ENCODE measurements around the gene PAIP2. TPM values are rescaled to one million over a fixed set of nuclear protein-coding genes. Genes with fewer than 3 reads are reported as not detected.
A peak's percentile ranks its signal among the peaks of the same experiment; 100 is the strongest.

The PAIP2 gene
- total and polyA plus RNA-seq, 3 donors from 2014 or later, result 142 to 297 (median 150) TPM

DNA sequence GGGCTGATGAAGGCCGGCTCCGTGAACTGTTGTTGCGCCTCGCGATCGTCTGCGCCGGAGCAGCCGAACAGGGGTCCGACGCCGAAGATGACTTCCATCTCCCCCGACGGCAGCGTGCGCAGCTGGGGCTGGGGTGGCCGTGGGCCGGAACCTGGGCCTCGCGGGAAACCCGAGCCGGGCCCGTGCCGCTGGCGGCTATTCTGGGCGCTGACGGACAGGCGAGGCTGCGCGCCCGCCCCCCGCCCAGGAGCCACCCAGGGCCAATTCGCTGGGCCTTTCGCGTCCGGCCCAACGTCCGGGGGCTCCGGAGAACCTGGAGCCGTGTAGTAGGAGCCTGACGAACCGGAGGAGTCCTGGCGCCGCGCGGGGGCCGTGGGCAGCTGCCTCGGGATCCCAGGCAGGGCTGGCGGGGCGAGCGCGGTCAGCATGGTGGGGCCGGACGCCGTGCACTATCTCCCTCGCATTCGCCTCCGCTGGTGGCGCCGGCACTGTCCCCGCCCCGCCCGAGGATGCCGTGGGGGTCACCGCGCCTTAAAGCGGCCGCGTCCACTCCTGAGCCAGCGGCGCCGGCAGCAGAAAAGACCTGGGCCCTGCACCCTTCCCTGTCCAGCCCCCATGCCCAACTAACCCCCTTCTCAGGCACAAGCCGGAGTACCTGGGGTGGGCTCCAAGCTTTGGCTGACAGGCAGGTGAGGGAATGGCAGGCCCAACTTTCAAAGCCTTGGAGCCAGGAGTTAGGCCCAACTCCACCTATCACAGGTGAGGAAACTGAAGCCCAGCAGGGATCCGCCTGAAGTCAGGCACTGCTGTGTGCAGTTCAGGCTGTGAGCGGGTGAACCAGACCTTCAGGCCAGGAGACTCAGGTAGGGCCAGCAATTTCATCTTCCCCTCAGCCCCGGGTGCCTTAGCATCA is 53.3 kb downstream of the PAIP2 start, which contains the start of gene PROB1:
PROB1 (minus strand) TSS at position 451 of the 913 bp plus-strand sequence; CDS start at position 428, 23 bp downstream.
- H3K4me1 ChIP-seq, result peaks cover 8% of the 10 kb centered on the region
- H3K9me3 ChIP-seq, result no peaks in the 10 kb centered on the region
- no peak for DNase-seq
- H3K36me3 ChIP-seq (ENCODE audit: low read depth, missing control alignments), result no peaks in the 10 kb centered on the region
- peak within 1 kb of the TSS in 1 of 2 donors; percentile 78 for H3K27ac ChIP-seq
- 29 to 50% methylated on average over 1 to 64 of the region's 76 CpGs for WGBS, 2 donors
- TF ChIP-seq POLR2A (IDR thresholded peaks at IDR 0.05), result no peak
- TF ChIP-seq, protein P1, sequence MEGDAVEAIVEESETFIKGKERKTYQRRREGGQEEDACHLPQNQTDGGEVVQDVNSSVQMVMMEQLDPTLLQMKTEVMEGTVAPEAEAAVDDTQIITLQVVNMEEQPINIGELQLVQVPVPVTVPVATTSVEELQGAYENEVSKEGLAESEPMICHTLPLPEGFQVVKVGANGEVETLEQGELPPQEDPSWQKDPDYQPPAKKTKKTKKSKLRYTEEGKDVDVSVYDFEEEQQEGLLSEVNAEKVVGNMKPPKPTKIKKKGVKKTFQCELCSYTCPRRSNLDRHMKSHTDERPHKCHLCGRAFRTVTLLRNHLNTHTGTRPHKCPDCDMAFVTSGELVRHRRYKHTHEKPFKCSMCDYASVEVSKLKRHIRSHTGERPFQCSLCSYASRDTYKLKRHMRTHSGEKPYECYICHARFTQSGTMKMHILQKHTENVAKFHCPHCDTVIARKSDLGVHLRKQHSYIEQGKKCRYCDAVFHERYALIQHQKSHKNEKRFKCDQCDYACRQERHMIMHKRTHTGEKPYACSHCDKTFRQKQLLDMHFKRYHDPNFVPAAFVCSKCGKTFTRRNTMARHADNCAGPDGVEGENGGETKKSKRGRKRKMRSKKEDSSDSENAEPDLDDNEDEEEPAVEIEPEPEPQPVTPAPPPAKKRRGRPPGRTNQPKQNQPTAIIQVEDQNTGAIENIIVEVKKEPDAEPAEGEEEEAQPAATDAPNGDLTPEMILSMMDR (IDR thresholded peaks at IDR 0.05), result no peak
- H3K4me3 ChIP-seq, result peak within 1 kb of the TSS; percentile 55 to 59
- intact Hi-C loops (cut with DNase I; ENCODE audit: low total_unique reads), result no loop called here
- H3K27me3 ChIP-seq, result no peaks in the 10 kb centered on the region

DNA sequence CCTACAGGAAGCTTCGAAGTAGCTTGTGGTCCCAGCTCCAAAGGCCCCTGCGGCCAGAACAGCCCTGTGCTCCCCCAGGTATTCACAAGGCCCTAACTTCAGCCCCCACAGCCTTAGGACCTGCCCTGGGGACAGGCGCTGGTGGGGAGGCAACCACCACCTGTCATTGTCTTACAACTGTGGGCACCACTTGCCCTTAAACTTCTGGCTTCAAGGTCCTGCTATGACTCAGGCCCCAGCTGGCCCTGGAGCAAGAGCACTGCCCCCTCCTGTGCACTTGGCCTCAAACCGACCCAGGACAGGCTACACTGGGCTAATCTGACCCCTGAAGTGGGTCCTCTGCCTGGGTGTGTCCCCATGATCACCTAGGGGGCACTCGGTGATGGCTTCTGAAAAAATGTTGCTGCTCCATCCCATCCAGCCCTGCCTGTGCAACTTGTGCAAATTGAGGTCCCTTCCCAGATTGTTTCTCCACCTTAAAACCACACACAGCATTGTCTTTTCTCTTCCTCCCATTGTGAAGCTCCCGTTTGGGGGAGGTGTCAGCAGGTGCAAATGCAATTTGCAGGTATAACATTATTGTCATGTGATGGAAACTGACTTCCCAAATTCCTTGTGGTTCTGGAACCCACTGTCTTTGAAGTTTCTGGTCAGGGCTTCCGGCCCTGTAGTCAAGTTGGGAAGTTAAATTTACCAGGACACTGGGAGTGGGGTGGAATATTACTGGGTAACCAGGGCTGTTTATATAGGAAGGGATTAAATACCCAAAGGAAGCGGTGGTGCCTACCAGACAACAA is 54.4 kb downstream of the PAIP2 start:
- DNase-seq, result no peak
- H3K4me1 ChIP-seq, result peaks cover 8% of the 10 kb centered on the region
- no peak overlapping the region for H3K27ac ChIP-seq
- TF ChIP-seq, protein P1 (IDR thresholded peaks at IDR 0.05), result no peak
- TF ChIP-seq POLR2A (IDR thresholded peaks at IDR 0.05), result no peak
- intact Hi-C loops (cut with DNase I; ENCODE audit: low total_unique reads), result no loop called here
- no peaks in the 10 kb centered on the region for H3K36me3 ChIP-seq (ENCODE audit: low read depth, missing control alignments)
- WGBS, 2 donors, result 66 to 75% methylated on average over 5 to 8 of the region's 8 CpGs
- no peaks in the 10 kb centered on the region for H3K9me3 ChIP-seq
- H3K4me3 ChIP-seq, result no peak overlapping the region
- no peaks in the 10 kb centered on the region for H3K27me3 ChIP-seq

DNA sequence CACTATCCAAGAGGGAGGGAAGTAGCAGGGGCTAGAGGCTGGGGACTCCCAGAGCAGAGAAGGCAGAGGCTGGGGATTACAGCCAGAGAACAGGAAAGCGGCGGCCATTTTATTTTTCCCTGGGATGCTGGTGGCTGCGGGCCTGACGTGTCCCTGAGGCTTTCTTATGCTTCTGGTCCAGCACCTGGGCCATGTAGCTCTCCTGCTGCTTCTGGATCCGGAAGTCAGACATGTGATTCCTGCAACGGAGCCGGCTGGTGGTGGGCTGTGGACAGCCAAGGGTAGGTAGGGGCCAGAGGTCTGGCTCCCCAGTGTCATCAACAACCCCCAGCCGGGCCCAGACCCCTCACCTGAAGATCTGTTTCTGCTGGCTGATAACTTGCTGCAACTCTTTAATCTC is 55.0 kb downstream of the PAIP2 start:
- 73 to 77% methylated on average over 7 to 8 of the region's 8 CpGs for WGBS, 2 donors
- H3K9me3 ChIP-seq, result no peaks in the 10 kb centered on the region
- H3K36me3 ChIP-seq (ENCODE audit: low read depth, missing control alignments), result no peaks in the 10 kb centered on the region
- no peaks in the 10 kb centered on the region for H3K27me3 ChIP-seq
- DNase-seq, result no peak
- no peak for TF ChIP-seq POLR2A (IDR thresholded peaks at IDR 0.05)
- TF ChIP-seq, protein P1 (IDR thresholded peaks at IDR 0.05), result no peak
- no peak overlapping the region for H3K27ac ChIP-seq
- H3K4me1 ChIP-seq, result peaks cover 8% of the 10 kb centered on the region
- no peak overlapping the region for H3K4me3 ChIP-seq
- intact Hi-C loops (cut with DNase I; ENCODE audit: low total_unique reads), result no loop called here

DNA sequence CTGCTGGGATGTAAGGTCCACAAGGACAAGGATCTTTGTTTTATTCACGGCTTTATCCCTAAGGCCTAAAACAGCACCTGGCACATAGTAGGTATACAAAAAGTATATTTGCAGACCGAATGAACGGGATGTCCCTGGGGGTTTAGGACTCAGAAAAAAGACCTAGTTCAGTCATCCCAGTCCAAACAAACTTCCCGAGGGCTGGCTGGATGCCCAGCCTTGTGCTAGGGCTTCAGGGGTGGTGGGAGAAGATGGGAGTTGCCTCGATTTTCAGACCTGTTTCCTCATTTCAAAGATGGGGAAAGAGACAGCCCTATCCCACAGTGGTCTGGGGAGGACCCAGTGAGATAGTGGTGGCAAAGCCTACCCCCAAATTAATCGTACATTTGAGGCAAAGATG is 56.3 kb downstream of the PAIP2 start:
- Histone ChIP-seq H3K4me3 (no peak overlapping the region), H3K9me3 (no peaks in the 10 kb centered on the region), H3K27me3 (no peaks in the 10 kb centered on the region), H3K36me3 (ENCODE audit: low read depth, missing control alignments) (no peaks in the 10 kb centered on the region), H3K4me1 (peaks cover 3% of the 10 kb centered on the region), H3K27ac (no peak overlapping the region)
- intact Hi-C loops (cut with DNase I; ENCODE audit: low total_unique reads), result no loop called here
- WGBS, 2 donors, result 57% methylated on average over 6 of the region's 6 CpGs
- no peak for TF ChIP-seq POLR2A (IDR thresholded peaks at IDR 0.05)
- TF ChIP-seq, protein P1 (IDR thresholded peaks at IDR 0.05), result no peak
- no peak for DNase-seq

Measured in testis (tissue), 3 donors.